ENCODE measurements around the gene MYO9B.

The MYO9B gene

DNA sequence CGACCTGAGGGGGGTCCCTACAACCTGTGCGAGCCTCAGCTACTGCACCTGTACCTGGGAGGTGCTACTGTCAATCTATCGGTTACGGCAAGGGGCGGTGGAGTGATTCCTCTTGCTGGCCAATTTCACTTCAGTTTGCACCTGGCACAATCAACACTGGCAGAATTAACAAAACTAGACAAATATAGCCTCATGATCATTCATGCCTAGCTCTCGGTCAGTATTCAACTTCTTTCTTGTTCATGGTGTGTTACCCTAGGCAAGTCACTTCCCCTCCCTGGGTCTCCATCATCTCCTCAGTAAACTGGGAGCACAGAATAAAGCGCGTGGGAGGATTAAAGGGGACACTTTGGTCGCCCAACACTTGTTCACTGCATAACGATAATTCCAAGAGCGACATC, 943 bp upstream of the MYO9B start:
- Histone ChIP-seq H3K27me3 (no peaks in the 10 kb centered on the region), H3K9me3 (no peaks in the 10 kb centered on the region), H3K4me1 (ENCODE audit: control insufficient read depth in 1 of 2, insufficient read depth in 1 of 2, low read depth in 1 of 2, low read length in 1 of 2) (peaks cover 48 to 53% of the 10 kb centered on the region in 2 experiments), H3K27ac (peak overlapping the region; percentile 93), H3K4me3 (ENCODE audit: low read depth in 1 of 2, low read length in 1 of 2) (peak overlapping the region; percentile 91 to 92), H3K36me3 (peaks cover 15% of the 10 kb centered on the region)
- TF ChIP-seq, protein P1, sequence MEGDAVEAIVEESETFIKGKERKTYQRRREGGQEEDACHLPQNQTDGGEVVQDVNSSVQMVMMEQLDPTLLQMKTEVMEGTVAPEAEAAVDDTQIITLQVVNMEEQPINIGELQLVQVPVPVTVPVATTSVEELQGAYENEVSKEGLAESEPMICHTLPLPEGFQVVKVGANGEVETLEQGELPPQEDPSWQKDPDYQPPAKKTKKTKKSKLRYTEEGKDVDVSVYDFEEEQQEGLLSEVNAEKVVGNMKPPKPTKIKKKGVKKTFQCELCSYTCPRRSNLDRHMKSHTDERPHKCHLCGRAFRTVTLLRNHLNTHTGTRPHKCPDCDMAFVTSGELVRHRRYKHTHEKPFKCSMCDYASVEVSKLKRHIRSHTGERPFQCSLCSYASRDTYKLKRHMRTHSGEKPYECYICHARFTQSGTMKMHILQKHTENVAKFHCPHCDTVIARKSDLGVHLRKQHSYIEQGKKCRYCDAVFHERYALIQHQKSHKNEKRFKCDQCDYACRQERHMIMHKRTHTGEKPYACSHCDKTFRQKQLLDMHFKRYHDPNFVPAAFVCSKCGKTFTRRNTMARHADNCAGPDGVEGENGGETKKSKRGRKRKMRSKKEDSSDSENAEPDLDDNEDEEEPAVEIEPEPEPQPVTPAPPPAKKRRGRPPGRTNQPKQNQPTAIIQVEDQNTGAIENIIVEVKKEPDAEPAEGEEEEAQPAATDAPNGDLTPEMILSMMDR (IDR thresholded peaks at IDR 0.05): no peak

DNA sequence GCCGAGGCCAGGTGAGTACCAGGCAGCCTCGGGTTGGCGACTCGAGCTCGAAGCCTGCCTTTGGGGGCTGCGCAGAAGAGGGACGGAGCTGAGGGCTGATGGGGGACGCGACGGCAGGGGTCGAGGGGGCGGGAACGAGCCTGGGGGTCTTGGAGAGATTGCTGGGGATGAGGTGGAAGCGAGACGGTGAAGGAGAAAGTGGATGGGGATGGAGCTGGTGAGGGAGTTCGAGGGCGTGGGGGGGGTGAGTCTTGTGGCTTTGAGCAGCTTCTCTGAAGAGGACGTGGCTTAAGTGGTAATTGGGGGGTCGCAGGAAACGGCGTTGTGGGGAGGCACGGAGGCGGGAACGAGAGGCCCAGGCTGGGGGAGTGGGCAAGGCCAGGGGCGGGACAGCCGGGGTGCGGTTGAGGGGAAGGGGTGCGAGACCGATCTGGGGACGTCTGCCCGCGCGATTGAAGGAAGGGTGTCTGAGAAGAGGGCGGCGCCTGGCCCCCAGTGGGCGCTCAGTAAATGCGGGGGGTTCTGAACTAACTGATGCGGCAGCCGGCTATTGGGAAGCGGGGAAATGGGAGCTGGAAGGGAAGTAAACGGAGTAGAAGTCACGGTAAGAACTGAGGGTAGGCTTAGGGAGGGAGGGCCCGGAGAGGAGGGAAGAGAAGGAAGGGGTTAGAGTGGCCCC, 426 bp downstream of the MYO9B start:
- Histone ChIP-seq H3K9me3 (no peaks in the 10 kb centered on the region), H3K4me3 (ENCODE audit: low read depth in 1 of 2, low read length in 1 of 2) (peak overlapping the region; percentile 91 to 92), H3K4me1 (ENCODE audit: control insufficient read depth in 1 of 2, insufficient read depth in 1 of 2, low read depth in 1 of 2, low read length in 1 of 2) (peaks cover 51 to 56% of the 10 kb centered on the region in 2 experiments), H3K27me3 (no peaks in the 10 kb centered on the region), H3K36me3 (peaks cover 23% of the 10 kb centered on the region), H3K27ac (peak overlapping the region; percentile 93)
- TF ChIP-seq, protein P1 (IDR thresholded peaks at IDR 0.05): no peak

DNA sequence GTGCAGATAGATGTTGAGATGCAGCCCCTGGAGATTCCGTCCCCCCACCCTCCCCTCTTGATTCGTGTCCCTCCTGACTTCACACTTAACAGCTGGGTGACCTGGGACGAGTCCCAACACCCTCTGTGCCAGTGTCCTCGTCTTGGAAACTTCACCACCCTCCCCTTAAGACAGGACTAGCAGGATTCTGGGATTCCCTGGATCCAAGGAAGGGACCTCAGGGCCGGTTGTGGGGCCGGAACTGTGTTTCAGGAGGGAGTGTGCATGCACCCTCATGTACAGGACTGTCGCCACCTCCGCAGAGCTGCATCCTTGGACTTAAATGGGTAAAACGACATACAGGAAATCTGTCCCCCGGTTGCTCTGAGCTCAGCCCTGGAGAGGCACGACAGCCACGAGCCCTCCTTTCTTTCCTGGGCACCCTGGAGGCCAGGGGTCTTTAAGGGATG, 990 bp downstream of the MYO9B start:
- Histone ChIP-seq H3K4me1 (ENCODE audit: control insufficient read depth in 1 of 2, insufficient read depth in 1 of 2, low read depth in 1 of 2, low read length in 1 of 2) (peaks cover 51 to 56% of the 10 kb centered on the region in 2 experiments), H3K27ac (peak overlapping the region; percentile 93), H3K4me3 (ENCODE audit: low read depth in 1 of 2, low read length in 1 of 2) (peak overlapping the region; percentile 91 to 92), H3K9me3 (no peaks in the 10 kb centered on the region), H3K27me3 (no peaks in the 10 kb centered on the region), H3K36me3 (peaks cover 23% of the 10 kb centered on the region)
- TF ChIP-seq, protein P1 (IDR thresholded peaks at IDR 0.05): no peak

DNA sequence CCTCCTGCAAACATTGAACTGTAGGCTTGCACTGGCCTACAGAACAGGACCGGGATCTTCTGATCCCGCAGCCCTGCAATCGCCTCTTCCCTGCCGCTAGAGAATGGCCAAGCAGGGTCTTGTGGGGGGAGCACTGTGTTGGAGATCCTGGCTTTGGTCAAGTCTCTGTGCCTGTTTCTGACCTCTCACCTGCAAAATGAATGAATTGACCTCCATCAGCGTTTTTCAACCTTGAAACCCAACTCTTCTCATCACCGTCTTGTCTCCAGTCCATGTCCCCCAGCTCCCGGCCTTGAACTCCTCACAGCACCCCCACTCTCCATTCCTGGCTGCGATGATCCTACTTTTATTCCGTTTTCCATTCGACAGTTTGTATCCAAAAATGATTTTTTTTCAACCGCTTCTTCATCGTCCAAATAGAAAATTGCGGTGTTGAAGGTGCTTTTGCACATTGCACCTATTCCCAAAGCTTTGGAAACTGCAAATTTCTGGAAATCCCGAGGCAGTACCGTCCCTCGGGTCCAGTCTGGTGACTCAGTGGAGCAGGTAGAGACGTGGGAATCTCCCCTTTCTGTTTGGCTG, 2.0 kb downstream of the MYO9B start:
- TF ChIP-seq, protein P1 (IDR thresholded peaks at IDR 0.05): no peak
- peaks cover 30% of the 10 kb centered on the region for H3K36me3 ChIP-seq
- no peaks in the 10 kb centered on the region for H3K27me3 ChIP-seq
- no peaks in the 10 kb centered on the region for H3K9me3 ChIP-seq
- H3K4me1 ChIP-seq (ENCODE audit: control insufficient read depth in 1 of 2, insufficient read depth in 1 of 2, low read depth in 1 of 2, low read length in 1 of 2): peaks cover 58 to 62% of the 10 kb centered on the region in 2 experiments
- peak overlapping the region; percentile 91 to 92 for H3K4me3 ChIP-seq (ENCODE audit: low read depth in 1 of 2, low read length in 1 of 2)
- H3K27ac ChIP-seq: peak overlapping the region; percentile 93

DNA sequence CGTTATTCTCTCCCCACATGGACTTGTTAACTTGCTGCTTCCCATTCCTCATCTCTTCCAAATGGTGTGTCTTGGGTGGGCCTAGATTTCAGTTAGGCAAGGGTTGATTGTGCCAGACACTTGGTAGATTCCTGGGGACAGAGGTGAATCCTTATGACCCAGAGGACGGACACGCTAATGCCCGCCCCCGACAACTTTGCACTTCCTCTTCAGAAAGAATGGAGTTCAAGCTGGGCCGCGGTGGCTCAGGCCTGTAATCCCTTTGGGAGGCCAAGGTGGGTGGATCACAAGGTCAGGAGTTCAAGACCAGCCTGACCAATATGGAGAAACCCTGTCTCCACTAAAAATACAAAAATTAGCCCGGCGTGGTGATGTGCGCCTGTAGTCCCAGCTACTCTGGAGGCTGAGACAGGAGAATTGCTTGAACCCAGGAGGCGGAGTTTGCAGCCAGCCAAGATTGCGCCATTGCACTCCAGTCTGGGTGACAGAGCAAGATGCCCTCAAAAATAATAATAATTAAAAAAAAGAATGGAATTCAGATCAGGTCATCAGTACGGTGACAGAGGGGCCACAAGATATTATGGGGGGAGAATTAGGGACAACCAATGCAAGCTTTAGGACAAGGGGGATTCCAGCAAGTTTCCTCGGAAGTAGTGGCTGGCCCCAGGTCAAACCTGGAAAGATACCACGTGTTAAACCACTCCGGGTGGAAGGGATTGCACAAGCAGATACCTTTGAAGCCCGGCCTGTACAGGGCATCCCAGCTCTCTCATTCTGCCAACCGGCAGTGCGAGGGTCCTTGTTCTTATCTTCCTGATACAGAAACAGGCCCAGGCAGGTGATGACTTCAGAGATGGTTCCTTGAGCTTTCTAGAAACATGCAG, 2.7 kb downstream of the MYO9B start:
- H3K4me1 ChIP-seq (ENCODE audit: control insufficient read depth in 1 of 2, insufficient read depth in 1 of 2, low read depth in 1 of 2, low read length in 1 of 2): peaks cover 57 to 61% of the 10 kb centered on the region in 2 experiments

More for the DNA sequence above, 2.7 kb downstream of the MYO9B start:
- H3K9me3 ChIP-seq: no peaks in the 10 kb centered on the region
- H3K4me3 ChIP-seq (ENCODE audit: low read depth in 1 of 2, low read length in 1 of 2): peak overlapping the region; percentile 91 to 92
- peak overlapping the region; percentile 93 for H3K27ac ChIP-seq
- H3K27me3 ChIP-seq: no peaks in the 10 kb centered on the region
- peaks cover 32% of the 10 kb centered on the region for H3K36me3 ChIP-seq
- TF ChIP-seq, protein P1 (IDR thresholded peaks at IDR 0.05): no peak

All from neutrophil (primary cell).